Tibial nerve (tissue), 4 donors: Measurements from ENCODE around the gene OR10A5.

Experiments used
- CTCF ChIP-seq, 5 experiments: fragments of 200-600 bp in 3 of 5; fragments of 450-650 bp in 2 of 5; sonication (generic) in 3 of 5; IDR thresholded peaks; one replicate each; pipeline ENCODE4 v1.5.1; 2016 to 2019; ENCODE audit warnings: antibody characterized with exemption in 5 of 5, mild to moderate bottlenecking in 3 of 5, moderate library complexity in 2 of 5
- EP300 ChIP-seq, 2 donors: sonication (generic); formaldehyde crosslinking; IDR thresholded peaks; one replicate each; pipeline ENCODE4 v1.6.1; 2017; ENCODE audit warnings: antibody characterized with exemption in 2 of 2, mild to moderate bottlenecking in 1 of 2

GRCh38 chr11:6871278-6871677 lies 25.8 kb downstream of the OR10A5 start:
- no peak for TF ChIP-seq CTCF (IDR thresholded peaks at IDR 0.05)
- TF ChIP-seq EP300 (IDR thresholded peaks at IDR 0.05), result no peak
